Panc1 (cell line): ENCODE results near the gene COMMD2.

ENCODE experiments used
- POLR2AphosphoS5 ChIP-seq: IDR thresholded peaks from 2 replicates; pipeline ENCODE4 v1.6.1; 2012; ENCODE audit warnings: mild to moderate bottlenecking, low read depth, low read length, moderate library complexity
- SIN3A ChIP-seq: IDR thresholded peaks from 2 replicates; pipeline ENCODE4 v1.6.1; 2012; ENCODE audit warnings: low read depth, mild to moderate bottlenecking, low read length, moderate library complexity, borderline replicate concordance; ENCODE audit not compliant: insufficient read depth
- TCF7L2 ChIP-seq: IDR thresholded peaks from 2 replicates; pipeline ENCODE4 v1.6.1; 2011; ENCODE audit warnings: mild to moderate bottlenecking, low read depth, low read length, inconsistent platforms
- TF ChIP-seq, protein P1 (sequence below): fragments of 450-650 bp; IDR thresholded peaks from 2 replicates; pipeline ENCODE4 v1.5.1; 2017; ENCODE audit warnings: mild to moderate bottlenecking
- TF ChIP-seq, protein P2 (sequence below), 2 experiments: IDR thresholded peaks; 2 replicates each; pipeline ENCODE4 v1.6.1; 2011 to 2012; ENCODE audit warnings: low read depth in 2 of 2, control low read depth in 1 of 2, low read length in 1 of 2, mild to moderate bottlenecking in 1 of 2, moderate library complexity in 1 of 2; ENCODE audit not compliant: insufficient read depth in 1 of 2

DNA sequence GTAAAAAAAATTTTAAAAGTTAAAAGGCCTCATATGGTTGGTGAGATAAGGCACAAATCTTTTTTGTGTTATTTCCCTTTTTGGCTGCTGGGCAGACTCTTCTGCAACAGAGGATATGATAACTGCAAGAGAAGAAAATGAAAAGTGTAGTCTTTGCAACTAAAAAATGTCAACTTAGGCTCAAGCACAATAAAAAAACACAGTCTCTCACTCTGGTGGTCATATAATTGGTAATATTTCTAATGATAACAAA is 15.4 kb downstream of the COMMD2 start:
- TF ChIP-seq, protein P1, sequence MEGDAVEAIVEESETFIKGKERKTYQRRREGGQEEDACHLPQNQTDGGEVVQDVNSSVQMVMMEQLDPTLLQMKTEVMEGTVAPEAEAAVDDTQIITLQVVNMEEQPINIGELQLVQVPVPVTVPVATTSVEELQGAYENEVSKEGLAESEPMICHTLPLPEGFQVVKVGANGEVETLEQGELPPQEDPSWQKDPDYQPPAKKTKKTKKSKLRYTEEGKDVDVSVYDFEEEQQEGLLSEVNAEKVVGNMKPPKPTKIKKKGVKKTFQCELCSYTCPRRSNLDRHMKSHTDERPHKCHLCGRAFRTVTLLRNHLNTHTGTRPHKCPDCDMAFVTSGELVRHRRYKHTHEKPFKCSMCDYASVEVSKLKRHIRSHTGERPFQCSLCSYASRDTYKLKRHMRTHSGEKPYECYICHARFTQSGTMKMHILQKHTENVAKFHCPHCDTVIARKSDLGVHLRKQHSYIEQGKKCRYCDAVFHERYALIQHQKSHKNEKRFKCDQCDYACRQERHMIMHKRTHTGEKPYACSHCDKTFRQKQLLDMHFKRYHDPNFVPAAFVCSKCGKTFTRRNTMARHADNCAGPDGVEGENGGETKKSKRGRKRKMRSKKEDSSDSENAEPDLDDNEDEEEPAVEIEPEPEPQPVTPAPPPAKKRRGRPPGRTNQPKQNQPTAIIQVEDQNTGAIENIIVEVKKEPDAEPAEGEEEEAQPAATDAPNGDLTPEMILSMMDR = no peak
- TF ChIP-seq POLR2AphosphoS5 (no peak), SIN3A (no peak), TCF7L2 (no peak)
- TF ChIP-seq, protein P2, sequence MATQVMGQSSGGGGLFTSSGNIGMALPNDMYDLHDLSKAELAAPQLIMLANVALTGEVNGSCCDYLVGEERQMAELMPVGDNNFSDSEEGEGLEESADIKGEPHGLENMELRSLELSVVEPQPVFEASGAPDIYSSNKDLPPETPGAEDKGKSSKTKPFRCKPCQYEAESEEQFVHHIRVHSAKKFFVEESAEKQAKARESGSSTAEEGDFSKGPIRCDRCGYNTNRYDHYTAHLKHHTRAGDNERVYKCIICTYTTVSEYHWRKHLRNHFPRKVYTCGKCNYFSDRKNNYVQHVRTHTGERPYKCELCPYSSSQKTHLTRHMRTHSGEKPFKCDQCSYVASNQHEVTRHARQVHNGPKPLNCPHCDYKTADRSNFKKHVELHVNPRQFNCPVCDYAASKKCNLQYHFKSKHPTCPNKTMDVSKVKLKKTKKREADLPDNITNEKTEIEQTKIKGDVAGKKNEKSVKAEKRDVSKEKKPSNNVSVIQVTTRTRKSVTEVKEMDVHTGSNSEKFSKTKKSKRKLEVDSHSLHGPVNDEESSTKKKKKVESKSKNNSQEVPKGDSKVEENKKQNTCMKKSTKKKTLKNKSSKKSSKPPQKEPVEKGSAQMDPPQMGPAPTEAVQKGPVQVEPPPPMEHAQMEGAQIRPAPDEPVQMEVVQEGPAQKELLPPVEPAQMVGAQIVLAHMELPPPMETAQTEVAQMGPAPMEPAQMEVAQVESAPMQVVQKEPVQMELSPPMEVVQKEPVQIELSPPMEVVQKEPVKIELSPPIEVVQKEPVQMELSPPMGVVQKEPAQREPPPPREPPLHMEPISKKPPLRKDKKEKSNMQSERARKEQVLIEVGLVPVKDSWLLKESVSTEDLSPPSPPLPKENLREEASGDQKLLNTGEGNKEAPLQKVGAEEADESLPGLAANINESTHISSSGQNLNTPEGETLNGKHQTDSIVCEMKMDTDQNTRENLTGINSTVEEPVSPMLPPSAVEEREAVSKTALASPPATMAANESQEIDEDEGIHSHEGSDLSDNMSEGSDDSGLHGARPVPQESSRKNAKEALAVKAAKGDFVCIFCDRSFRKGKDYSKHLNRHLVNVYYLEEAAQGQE (IDR thresholded peaks at IDR 0.05; ENCODE audit: insufficient read depth in 1 of 2, low read depth in 2 of 2, low read length in 1 of 2) = no peak
